Common myeloid progenitor, CD34-positive (primary cell): Measurements from ENCODE around the gene NFKBIB.

ENCODE experiments used
- CTCF ChIA-PET: fragments of 350-600 bp; sonication (Branson Sonifier 250); formaldehyde crosslinking; loops from one replicate; lab custom pipeline; 2021; ENCODE audit warnings: antibody characterized with exemption; lab: Charles Lee
- POLR2A ChIA-PET: fragments of 350-600 bp; sonication (Branson Sonifier 250); formaldehyde crosslinking; loops from one replicate; lab custom pipeline; 2021; ENCODE audit warnings: antibody characterized with exemption; lab: Charles Lee
- DNase-seq, 3 donors: peaks; one replicate each; pipeline versions ENCODE4 v3.0.0 to v3.0.0-alpha.2; 2013
- H3K27ac ChIP-seq, 2 experiments: 1 replicate in 1 of 2; 2 replicates in 1 of 2; pipeline ENCODE4 v1.7.0; 2013; ENCODE audit warnings: inconsistent platforms in 2 of 2, low read length in 2 of 2, mild to moderate bottlenecking in 2 of 2, low read depth in 1 of 2, moderate library complexity in 1 of 2; ENCODE audit not compliant: severe bottlenecking in 2 of 2, insufficient read depth in 1 of 2, poor library complexity in 1 of 2
- H3K27me3 ChIP-seq, 5 experiments: replicated peaks in 2 of 5; 1 replicate in 3 of 5; 2 replicates in 2 of 5; pipeline versions ENCODE4 v1.6.1 to v1.7.0; 2013; ENCODE audit warnings: low read length in 4 of 5, mild to moderate bottlenecking in 2 of 5, moderate library complexity in 2 of 5, inconsistent platforms in 1 of 5; ENCODE audit not compliant: insufficient read depth in 5 of 5, control insufficient read depth in 4 of 5
- H3K36me3 ChIP-seq, 4 experiments: 1 replicate in 2 of 4; 2 replicates in 2 of 4; pipeline versions ENCODE4 v1.6.1 to v1.7.0; 2013; ENCODE audit warnings: low read length in 3 of 4, control low read depth in 1 of 4, mild to moderate bottlenecking in 1 of 4; ENCODE audit not compliant: control insufficient read depth in 4 of 4, insufficient read depth in 4 of 4
- H3K4me1 ChIP-seq, 4 experiments: 1 replicate in 3 of 4; 2 replicates in 1 of 4; pipeline versions ENCODE4 v1.6.1 to v1.7.1; 2013; ENCODE audit warnings: low read length in 3 of 4, mild to moderate bottlenecking in 3 of 4, control low read depth in 1 of 4, inconsistent platforms in 1 of 4, moderate library complexity in 1 of 4; ENCODE audit not compliant: control insufficient read depth in 4 of 4, insufficient read depth in 4 of 4; ENCODE audit errors: control extremely low read depth in 1 of 4
- H3K4me3 ChIP-seq, 7 experiments: 1 replicate in 4 of 7; 2 replicates in 3 of 7; pipeline versions ENCODE4 v1.5.1 to v1.7.0; 2013; ENCODE audit warnings: mild to moderate bottlenecking in 7 of 7, low read length in 6 of 7, moderate library complexity in 6 of 7, inconsistent platforms in 2 of 7, low read depth in 2 of 7, control low read depth in 1 of 7; ENCODE audit not compliant: insufficient read depth in 4 of 7, control insufficient read depth in 1 of 7; ENCODE audit errors: extremely low read depth in 1 of 7
- H3K9me3 ChIP-seq, 5 experiments: 1 replicate in 4 of 5; 2 replicates in 1 of 5; pipeline versions ENCODE4 v1.6.1 to v1.7.1; 2013; ENCODE audit warnings: low read length in 4 of 5, mild to moderate bottlenecking in 2 of 5, inconsistent platforms in 1 of 5, low read depth in 1 of 5, moderate library complexity in 1 of 5; ENCODE audit not compliant: control insufficient read depth in 4 of 5, insufficient read depth in 2 of 5; ENCODE audit errors: control extremely low read depth in 1 of 5
- WGBS: methylation state at CpG from one replicate; pipeline ENCODE4 v1.1.5; 2013; ENCODE audit not compliant: insufficient coverage; 5-methylcytosine and 5-hydroxymethylcytosine counted together

NFKBIB gene

DNA sequence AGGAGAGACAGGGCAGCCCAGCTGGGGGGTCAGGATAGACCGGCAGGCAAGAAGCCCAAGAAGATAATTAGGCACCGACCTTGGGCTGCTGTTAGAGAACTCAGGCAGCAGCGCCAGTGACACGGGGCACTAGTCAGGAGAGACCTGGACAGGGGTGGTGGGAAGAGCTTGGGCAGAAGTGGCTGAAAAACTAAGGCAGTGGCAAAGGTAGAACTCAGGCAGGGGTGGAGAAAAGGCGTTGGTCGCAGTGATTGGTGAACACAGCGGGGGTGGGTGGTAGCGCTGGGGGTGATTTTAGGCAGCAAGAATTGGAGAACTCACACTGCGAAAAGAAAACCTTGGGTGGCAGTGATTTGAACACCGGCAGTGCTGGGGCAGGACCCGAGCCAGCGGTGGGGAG is 7.9 kb downstream of the NFKBIB start:
- over 99% methylated on average over 12 of the region's 12 CpGs for WGBS
- peaks cover 2 to 47% (median 30%) of the 10 kb centered on the region in 4 experiments for H3K36me3 ChIP-seq
- H3K27me3 ChIP-seq = no peaks in the 10 kb centered on the region
- POLR2A ChIA-PET = no interaction called here
- H3K4me3 ChIP-seq = no peak overlapping the region
- no peaks in the 10 kb centered on the region for H3K9me3 ChIP-seq
- peaks cover 0 to 3% (median 2%) of the 10 kb centered on the region in 4 experiments for H3K4me1 ChIP-seq
- H3K27ac ChIP-seq = no peak overlapping the region
- no peak for DNase-seq
- CTCF ChIA-PET = no interaction called here

DNA sequence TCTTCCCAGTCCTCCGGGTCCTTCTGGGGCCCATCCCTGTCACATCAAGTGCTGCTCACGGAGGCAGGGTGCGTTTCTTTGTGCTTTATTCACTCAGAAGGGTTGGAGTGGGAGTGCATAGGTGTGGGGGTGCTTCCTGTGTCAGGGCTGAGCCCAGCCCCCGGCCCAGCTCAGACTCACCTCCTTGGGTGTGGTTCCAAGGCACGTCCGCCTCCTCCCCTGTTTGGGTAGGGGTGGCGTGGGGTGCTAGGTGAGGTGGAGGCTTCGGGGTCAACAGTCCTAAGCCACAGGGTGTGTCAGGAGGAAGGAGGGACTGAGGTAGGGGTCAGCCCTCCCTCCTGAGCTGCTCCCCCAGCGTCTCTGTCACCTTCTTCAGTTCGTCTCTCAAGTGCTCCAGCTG is 9.1 kb downstream of the NFKBIB start:
- ChIA-PET POLR2A (interaction anchor here (0.7 kb wide), 1 partner anchor 11 kb away, joined by 6 read pairs; no protein-coding TSS in a partner anchor), CTCF (no interaction called here)
- DNase-seq = no peak

DNA sequence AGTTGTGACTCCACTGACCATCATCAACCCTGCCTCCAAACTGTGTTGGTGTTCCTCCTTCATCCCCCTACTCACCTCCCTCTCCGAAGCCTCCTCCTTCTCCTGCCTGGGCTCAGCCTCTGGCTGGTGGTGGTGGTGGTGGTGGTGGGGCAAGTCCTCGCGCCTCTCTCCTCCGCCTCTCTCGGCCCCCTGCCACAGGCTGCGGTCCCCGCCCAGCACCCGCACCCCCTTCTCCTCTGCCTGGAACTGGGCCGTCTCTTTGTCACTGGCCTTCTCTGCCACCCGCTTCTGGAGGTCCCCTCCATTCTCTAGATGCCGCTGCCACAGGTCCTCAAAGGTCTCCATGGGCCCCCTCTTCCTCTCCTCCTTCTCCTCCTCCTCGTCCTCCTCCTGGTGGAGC is 10.7 kb downstream of the NFKBIB start:
- H3K27ac ChIP-seq = no peak overlapping the region
- no peak overlapping the region for H3K4me3 ChIP-seq
- no peaks in the 10 kb centered on the region for H3K9me3 ChIP-seq
- H3K36me3 ChIP-seq = peaks cover 0 to 38% (median 20%) of the 10 kb centered on the region in 4 experiments
- DNase-seq = no peak
- ChIA-PET POLR2A (no interaction called here), CTCF (no interaction called here)
- 97% methylated on average over 6 of the region's 12 CpGs for WGBS
- no peaks in the 10 kb centered on the region for H3K27me3 ChIP-seq
- H3K4me1 ChIP-seq = peaks cover 0 to 5% (median 3%) of the 10 kb centered on the region in 4 experiments

More for the DNA sequence above, 9.1 kb downstream of the NFKBIB start:
- no peaks in the 10 kb centered on the region for H3K9me3 ChIP-seq
- 86% methylated on average over 2 of the region's 10 CpGs for WGBS
- no peak overlapping the region for H3K4me3 ChIP-seq
- H3K27ac ChIP-seq = no peak overlapping the region
- no peaks in the 10 kb centered on the region for H3K27me3 ChIP-seq
- H3K36me3 ChIP-seq = peaks cover 2 to 47% (median 30%) of the 10 kb centered on the region in 4 experiments
- H3K4me1 ChIP-seq = peaks cover 0 to 5% (median 3%) of the 10 kb centered on the region in 4 experiments

DNA sequence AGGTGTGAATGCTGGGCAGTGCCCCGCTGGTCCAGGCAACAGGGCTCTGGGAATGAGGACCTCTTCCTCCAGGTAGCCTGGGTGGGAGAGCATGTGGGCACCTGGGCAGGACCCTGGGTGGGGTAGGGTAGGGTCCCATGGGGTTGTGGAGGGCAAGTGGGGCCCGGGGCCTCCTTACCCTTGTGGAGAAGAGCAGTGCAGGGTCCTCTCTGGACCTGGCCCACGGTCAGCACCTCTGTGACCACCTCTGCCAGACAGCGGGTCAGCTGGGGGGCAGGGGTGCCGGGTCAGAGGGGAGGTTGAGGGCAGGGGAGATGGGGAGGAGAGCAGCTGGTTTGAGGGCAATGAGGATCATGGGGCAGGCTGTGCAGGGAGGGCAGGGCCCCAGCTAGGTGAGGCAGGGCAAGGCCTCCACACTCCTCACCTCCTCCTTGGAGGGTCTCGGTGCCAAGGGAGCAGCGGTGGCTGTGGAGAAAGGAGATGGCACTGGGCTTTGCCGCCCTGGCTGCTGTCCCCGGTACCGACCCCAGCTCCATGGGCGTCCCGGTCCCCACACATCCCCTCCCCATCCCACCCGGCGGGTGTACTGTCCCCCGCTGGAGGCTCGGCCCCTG is 11.7 kb downstream of the NFKBIB start:
- Histone ChIP-seq H3K36me3 (peaks cover 0 to 38% (median 21%) of the 10 kb centered on the region in 4 experiments), H3K4me1 (peaks cover 0 to 5% (median 3%) of the 10 kb centered on the region in 4 experiments), H3K27me3 (no peaks in the 10 kb centered on the region), H3K27ac (no peak overlapping the region), H3K9me3 (no peaks in the 10 kb centered on the region), H3K4me3 (no peak overlapping the region)
- POLR2A ChIA-PET = no interaction called here
- 80% methylated on average over 14 of the region's 16 CpGs for WGBS
- no peak for DNase-seq
- CTCF ChIA-PET = interaction anchor here (1.0 to 1.3 kb wide), 2 partner anchors 10 to 14 kb away, joined by 3 read pairs; no protein-coding TSS in a partner anchor

DNA sequence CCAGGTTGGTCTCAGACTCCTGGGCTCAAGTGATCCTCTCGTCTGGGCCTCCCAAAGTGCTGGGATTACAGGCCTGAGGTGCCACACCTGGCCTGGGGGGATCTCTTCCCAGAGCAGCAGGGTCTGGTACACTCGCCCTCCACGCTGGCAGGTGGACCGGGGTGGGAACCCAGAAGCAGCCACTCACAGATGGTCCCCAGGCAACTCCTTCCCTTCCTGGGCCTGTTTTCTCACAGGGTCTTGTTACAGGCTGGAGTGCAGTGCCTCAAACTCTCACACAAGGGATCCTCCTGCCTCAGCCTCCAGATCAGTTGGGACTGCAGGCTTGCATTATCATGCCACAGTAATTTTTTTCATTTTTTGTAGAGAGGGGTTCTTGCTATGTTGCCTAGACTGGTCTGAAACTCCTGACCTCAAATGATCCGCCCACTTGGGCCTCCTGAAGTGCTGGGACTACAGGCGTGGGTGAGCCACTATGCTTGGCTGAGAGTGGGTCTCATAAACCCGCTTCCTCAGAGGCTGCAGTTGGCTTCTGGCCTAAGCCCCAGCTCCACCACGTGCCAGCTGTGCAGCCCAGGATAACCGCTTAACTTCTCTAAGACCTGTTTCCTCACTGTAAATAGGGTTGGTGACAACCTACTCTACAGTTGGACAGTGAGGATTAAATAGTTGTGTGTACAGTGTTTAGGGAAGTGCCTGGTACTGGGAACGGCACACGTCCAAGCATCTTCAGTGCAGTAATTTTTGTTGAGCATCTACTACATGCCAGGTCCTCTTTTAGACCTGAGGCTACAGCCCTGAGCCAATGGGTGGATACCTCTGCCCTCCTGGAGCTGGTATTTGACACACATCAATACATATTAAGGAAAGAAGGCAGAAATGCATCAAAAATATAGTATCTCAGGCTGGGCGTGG is 13.1 kb downstream of the NFKBIB start:
- H3K9me3 ChIP-seq = no peaks in the 10 kb centered on the region
- ChIA-PET CTCF (interaction anchor here (1.0 to 1.3 kb wide), 3 partner anchors 12 to 34 kb away, joined by 3 read pairs; no protein-coding TSS in a partner anchor), POLR2A (no interaction called here)
- peaks cover 0 to 26% (median 12%) of the 10 kb centered on the region in 4 experiments for H3K36me3 ChIP-seq
- H3K4me1 ChIP-seq = peaks cover 0 to 5% (median 3%) of the 10 kb centered on the region in 4 experiments
- 57% methylated on average over 11 of the region's 12 CpGs for WGBS
- no peak overlapping the region for H3K27ac ChIP-seq
- DNase-seq = peak in 2 of 3 donors; percentile 58 to 71
- H3K4me3 ChIP-seq = no peak overlapping the region
- H3K27me3 ChIP-seq = no peaks in the 10 kb centered on the region

DNA sequence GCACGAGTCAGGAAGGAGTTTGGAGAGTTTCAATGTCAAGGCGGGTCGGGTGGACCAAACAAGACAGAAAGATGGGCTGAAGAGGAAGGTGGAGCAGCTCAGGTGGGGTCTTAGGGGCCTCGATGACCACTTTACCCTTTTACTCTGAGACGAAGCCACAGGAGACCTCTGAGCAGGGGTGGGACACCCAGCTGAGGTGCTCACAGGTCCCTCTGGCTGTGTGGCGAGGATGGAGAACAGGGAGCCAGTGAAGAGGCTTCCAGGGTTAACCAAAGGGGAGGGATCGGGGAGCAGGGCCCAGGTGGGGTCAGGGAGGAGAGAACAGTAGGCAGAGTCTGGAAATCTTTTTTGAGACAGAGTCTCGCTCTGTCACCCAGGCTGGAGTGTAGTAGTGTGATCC is 14.2 kb downstream of the NFKBIB start:
- ChIA-PET CTCF (interaction anchor here (0.6 to 1.2 kb wide), 2 partner anchors 35 to 302 kb away, joined by 3 read pairs; no protein-coding TSS in a partner anchor), POLR2A (no interaction called here)
- no peak overlapping the region for H3K27ac ChIP-seq
- no peaks in the 10 kb centered on the region for H3K27me3 ChIP-seq
- no peaks in the 10 kb centered on the region for H3K9me3 ChIP-seq
- WGBS = 100% methylated on average over 7 of the region's 8 CpGs
- H3K4me1 ChIP-seq = peaks cover 0 to 5% (median 3%) of the 10 kb centered on the region in 4 experiments
- DNase-seq = no peak
- peaks cover 0 to 20% (median 6%) of the 10 kb centered on the region in 4 experiments for H3K36me3 ChIP-seq
- no peak overlapping the region for H3K4me3 ChIP-seq
